Hepatic stellate cell (primary cell): ENCODE measurements around the gene LDLR.
"Not testable (repeated sequence)": the region's sequence is repeated elsewhere in the genome, so short reads cannot be mapped to it uniquely, and the experiment has no call there.

ENCODE experiments used
- DNase-seq: peaks from one replicate; pipeline ENCODE4 v3.0.0; 2011; ENCODE audit warnings: low spot score

LDLR gene

GRCh38 chr19:11174336-11174735 lies 85.1 kb downstream of the LDLR start:
- DNase-seq = no peak

DNA sequence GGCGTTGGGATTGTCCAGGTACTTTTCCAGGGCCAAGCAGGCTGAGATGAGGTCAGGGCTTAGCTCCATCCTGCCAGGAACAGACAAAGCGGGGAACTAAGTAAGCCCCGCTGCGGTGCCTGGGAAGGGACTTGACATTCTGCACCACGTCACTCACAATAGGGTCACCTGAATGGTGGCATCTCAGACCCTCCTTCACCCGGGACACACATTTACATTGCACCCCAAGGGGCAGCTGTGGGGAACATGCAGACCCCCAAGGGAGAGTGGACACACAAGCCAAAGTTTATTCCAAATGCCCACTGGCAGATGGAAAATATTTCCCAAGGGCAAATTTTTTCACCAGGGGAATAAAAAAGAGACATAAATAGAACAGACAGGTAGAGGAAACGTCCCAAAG lies 86.7 kb downstream of the LDLR start:
- DNase-seq = no peak

- no peak for DNase-seq
Measured at GRCh38 chr19:11176466-11177193, 87.4 kb downstream of the LDLR start.

GRCh38 chr19:11177592-11177991 lies 88.3 kb downstream of the LDLR start:
- DNase-seq = no peak

GRCh38 chr19:11179145-11179465 lies 89.8 kb downstream of the LDLR start:
- DNase-seq = not testable (repeated sequence)

DNA sequence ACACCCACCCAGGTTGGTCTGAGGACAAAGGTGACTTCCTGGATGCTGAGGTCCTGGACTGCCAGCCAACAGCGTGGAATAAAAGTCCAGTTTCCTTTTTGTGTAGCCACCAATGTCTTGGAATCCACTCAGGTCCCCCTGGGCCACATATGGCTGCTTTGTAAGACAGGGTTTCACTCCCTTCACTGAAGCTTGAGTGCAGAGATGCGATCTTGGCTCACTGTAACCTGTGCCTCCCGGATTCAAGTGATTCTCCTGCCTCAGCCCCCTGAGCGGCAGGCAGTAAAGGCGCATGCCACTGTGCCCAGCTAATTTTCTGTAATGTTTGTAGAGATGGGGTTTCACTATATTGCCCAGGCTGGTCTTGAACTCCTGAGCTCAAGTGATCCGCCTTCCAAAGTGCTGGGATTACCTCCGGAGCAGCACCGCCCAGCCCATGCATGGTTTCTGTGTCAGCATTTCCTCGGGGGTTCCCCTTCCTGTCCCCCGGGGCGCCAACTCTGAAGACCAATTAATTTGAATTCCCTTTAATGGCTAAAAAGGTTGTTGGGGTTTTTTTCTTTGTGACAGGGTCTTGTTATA lies 90.5 kb downstream of the LDLR start:
- DNase-seq = no peak

- DNase-seq = no peak
Measured at GRCh38 chr19:11180346-11180745, 91.1 kb downstream of the LDLR start.

GRCh38 chr19:11180975-11181374 lies 91.7 kb downstream of the LDLR start:
- not testable (repeated sequence) for DNase-seq

GRCh38 chr19:11181488-11181887 lies 92.2 kb downstream of the LDLR start:
- DNase-seq = no peak
